Measurements from ENCODE around the gene PBX1. TPM values are rescaled to one million over a fixed set of nuclear protein-coding genes. Genes with fewer than 3 reads are reported as not detected.

Gene PBX1
- total RNA-seq, 1 experiment from 2014 or later: 9.8 TPM

- Histone ChIP-seq H3K27me3 (ENCODE audit: low read length) (no peaks in the 10 kb centered on the region), H4K20me1 (ENCODE audit: low read length) (no peaks in the 10 kb centered on the region), H3K4me3 (ENCODE audit: low read length) (no peak overlapping the region), H3F3A (ENCODE audit: low read length, unreplicated experiment) (no peaks in the 10 kb centered on the region), H3K9ac (ENCODE audit: low read length) (no peak overlapping the region), H3K79me2 (ENCODE audit: low read length) (no peaks in the 10 kb centered on the region), H3K4me1 (ENCODE audit: insufficient read depth, low read length) (no peaks in the 10 kb centered on the region; the same call in 1 of the 2 replicates), H3K9me2 (replicated peaks; ENCODE audit: low read length) (no peaks in the 10 kb centered on the region), H2AFZ (ENCODE audit: low read length) (no peak overlapping the region), H3K4me2 (ENCODE audit: low read length) (no peak overlapping the region), H3K36me3 (ENCODE audit: low read depth, low read length) (no peaks in the 10 kb centered on the region), H3K9me3 (ENCODE audit: low read length) (no peaks in the 10 kb centered on the region), H3K27ac (ENCODE audit: low read length) (no peak overlapping the region)
- intact Hi-C loops (cut with micrococcal nuclease): no loop called here
- no peak for TF ChIP-seq CTCF (conservative IDR thresholded peaks at IDR 0.05; ENCODE audit: low read depth, low read length)
- no peak for TF ChIP-seq EZH2phosphoT487 (IDR thresholded peaks at IDR 0.05; ENCODE audit: borderline replicate concordance, low read length)
- no peak for TF ChIP-seq EZH2 (IDR thresholded peaks at IDR 0.05; ENCODE audit: low read length, unreplicated experiment)
- no peak for DNase-seq
- ChIA-PET POLR2A (ENCODE audit: unreplicated experiment) (no interaction called here), CTCF (no interaction called here)
- no TSS peak for BruUV-seq (replicated peaks)
- no peak for ATAC-seq
Observed at GRCh38 chr1:164586591-164586990, 27.6 kb downstream of the PBX1 start.

GRCh38 chr1:164587617-164588501 is 28.9 kb downstream of the PBX1 start:
- Histone ChIP-seq H3K4me2 (ENCODE audit: low read length) (no peak overlapping the region), H3K27ac (ENCODE audit: low read length) (no peak overlapping the region), H3F3A (ENCODE audit: low read length, unreplicated experiment) (no peaks in the 10 kb centered on the region), H4K20me1 (ENCODE audit: low read length) (no peaks in the 10 kb centered on the region), H3K27me3 (ENCODE audit: low read length) (no peaks in the 10 kb centered on the region), H3K4me1 (ENCODE audit: insufficient read depth, low read length) (no peaks in the 10 kb centered on the region; the same call in 1 of the 2 replicates), H3K9me3 (ENCODE audit: low read length) (no peaks in the 10 kb centered on the region), H3K4me3 (ENCODE audit: low read length) (no peak overlapping the region), H2AFZ (ENCODE audit: low read length) (no peak overlapping the region), H3K79me2 (ENCODE audit: low read length) (no peaks in the 10 kb centered on the region), H3K36me3 (ENCODE audit: low read depth, low read length) (no peaks in the 10 kb centered on the region), H3K9me2 (replicated peaks; ENCODE audit: low read length) (no peaks in the 10 kb centered on the region), H3K9ac (ENCODE audit: low read length) (no peak overlapping the region)
- ATAC-seq: peak; percentile 70
- DNase-seq: peak; percentile 7
- intact Hi-C loops (cut with micrococcal nuclease): no loop called here
- POLR2A ChIA-PET (ENCODE audit: unreplicated experiment): no interaction called here
- no TSS peak for BruUV-seq (replicated peaks)
- no peak for TF ChIP-seq CTCF (conservative IDR thresholded peaks at IDR 0.05; ENCODE audit: low read depth, low read length)
- no peak for TF ChIP-seq EZH2 (IDR thresholded peaks at IDR 0.05; ENCODE audit: low read length, unreplicated experiment)
- TF ChIP-seq EZH2phosphoT487 (IDR thresholded peaks at IDR 0.05; ENCODE audit: borderline replicate concordance, low read length): no peak
- CTCF ChIA-PET: interaction anchor here (0.6 kb wide), 1 partner anchor 29 kb away, joined by 4 read pairs; the partner anchor contains the start of gene PBX1
